Measurements from ENCODE around the gene SFT2D1. TPM values are rescaled to one million over a fixed set of nuclear protein-coding genes. Genes with fewer than 3 reads are reported as not detected.

Gene SFT2D1
- total and polyA plus RNA-seq, 9 of the 15 experiments (the other 6 are each of a cell fraction or from before 2014, with no cell fraction given) = 54.4 to 140 (median 74.6) TPM

DNA sequence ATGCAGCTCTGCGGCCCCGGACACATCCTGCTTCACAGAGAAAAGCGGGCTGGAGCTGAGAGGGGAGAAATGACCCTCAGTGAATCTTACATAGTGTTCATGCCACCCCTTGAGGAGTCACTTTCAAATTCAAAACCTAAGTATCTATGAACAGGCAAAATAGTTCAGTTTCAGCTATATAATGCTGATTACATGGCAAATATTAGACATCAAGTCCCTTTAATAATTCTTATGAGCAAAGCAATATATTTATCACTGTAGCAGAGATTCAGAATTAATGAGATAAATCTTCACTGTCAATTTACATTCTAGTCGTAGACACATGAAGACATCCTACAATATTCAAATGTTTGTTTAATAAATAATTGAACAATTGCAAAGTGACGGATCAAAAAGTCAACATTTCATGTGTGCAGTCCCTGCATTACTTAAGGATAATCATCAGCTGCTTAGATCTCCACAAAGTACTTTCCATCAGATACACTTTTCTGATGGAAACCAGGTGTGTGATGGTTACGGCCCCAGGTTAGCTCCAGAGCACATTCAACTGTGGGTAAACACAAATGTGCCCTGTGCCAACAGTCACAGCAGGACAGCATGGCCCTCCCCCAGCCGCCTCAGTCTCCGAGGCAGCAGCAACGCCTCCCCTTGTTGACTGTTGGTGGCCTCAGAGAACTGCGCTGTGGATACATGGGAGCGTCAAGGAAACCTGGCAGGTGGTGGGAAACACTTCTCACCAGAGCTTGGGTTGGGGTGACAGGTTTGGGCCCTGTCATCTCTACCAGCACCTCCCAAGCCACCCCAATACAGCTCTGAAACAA lies 33.4 kb downstream of the SFT2D1 start (continued):
- TF ChIP-seq, protein P1, sequence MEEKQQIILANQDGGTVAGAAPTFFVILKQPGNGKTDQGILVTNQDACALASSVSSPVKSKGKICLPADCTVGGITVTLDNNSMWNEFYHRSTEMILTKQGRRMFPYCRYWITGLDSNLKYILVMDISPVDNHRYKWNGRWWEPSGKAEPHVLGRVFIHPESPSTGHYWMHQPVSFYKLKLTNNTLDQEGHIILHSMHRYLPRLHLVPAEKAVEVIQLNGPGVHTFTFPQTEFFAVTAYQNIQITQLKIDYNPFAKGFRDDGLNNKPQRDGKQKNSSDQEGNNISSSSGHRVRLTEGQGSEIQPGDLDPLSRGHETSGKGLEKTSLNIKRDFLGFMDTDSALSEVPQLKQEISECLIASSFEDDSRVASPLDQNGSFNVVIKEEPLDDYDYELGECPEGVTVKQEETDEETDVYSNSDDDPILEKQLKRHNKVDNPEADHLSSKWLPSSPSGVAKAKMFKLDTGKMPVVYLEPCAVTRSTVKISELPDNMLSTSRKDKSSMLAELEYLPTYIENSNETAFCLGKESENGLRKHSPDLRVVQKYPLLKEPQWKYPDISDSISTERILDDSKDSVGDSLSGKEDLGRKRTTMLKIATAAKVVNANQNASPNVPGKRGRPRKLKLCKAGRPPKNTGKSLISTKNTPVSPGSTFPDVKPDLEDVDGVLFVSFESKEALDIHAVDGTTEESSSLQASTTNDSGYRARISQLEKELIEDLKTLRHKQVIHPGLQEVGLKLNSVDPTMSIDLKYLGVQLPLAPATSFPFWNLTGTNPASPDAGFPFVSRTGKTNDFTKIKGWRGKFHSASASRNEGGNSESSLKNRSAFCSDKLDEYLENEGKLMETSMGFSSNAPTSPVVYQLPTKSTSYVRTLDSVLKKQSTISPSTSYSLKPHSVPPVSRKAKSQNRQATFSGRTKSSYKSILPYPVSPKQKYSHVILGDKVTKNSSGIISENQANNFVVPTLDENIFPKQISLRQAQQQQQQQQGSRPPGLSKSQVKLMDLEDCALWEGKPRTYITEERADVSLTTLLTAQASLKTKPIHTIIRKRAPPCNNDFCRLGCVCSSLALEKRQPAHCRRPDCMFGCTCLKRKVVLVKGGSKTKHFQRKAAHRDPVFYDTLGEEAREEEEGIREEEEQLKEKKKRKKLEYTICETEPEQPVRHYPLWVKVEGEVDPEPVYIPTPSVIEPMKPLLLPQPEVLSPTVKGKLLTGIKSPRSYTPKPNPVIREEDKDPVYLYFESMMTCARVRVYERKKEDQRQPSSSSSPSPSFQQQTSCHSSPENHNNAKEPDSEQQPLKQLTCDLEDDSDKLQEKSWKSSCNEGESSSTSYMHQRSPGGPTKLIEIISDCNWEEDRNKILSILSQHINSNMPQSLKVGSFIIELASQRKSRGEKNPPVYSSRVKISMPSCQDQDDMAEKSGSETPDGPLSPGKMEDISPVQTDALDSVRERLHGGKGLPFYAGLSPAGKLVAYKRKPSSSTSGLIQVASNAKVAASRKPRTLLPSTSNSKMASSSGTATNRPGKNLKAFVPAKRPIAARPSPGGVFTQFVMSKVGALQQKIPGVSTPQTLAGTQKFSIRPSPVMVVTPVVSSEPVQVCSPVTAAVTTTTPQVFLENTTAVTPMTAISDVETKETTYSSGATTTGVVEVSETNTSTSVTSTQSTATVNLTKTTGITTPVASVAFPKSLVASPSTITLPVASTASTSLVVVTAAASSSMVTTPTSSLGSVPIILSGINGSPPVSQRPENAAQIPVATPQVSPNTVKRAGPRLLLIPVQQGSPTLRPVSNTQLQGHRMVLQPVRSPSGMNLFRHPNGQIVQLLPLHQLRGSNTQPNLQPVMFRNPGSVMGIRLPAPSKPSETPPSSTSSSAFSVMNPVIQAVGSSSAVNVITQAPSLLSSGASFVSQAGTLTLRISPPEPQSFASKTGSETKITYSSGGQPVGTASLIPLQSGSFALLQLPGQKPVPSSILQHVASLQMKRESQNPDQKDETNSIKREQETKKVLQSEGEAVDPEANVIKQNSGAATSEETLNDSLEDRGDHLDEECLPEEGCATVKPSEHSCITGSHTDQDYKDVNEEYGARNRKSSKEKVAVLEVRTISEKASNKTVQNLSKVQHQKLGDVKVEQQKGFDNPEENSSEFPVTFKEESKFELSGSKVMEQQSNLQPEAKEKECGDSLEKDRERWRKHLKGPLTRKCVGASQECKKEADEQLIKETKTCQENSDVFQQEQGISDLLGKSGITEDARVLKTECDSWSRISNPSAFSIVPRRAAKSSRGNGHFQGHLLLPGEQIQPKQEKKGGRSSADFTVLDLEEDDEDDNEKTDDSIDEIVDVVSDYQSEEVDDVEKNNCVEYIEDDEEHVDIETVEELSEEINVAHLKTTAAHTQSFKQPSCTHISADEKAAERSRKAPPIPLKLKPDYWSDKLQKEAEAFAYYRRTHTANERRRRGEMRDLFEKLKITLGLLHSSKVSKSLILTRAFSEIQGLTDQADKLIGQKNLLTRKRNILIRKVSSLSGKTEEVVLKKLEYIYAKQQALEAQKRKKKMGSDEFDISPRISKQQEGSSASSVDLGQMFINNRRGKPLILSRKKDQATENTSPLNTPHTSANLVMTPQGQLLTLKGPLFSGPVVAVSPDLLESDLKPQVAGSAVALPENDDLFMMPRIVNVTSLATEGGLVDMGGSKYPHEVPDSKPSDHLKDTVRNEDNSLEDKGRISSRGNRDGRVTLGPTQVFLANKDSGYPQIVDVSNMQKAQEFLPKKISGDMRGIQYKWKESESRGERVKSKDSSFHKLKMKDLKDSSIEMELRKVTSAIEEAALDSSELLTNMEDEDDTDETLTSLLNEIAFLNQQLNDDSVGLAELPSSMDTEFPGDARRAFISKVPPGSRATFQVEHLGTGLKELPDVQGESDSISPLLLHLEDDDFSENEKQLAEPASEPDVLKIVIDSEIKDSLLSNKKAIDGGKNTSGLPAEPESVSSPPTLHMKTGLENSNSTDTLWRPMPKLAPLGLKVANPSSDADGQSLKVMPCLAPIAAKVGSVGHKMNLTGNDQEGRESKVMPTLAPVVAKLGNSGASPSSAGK (IDR thresholded peaks at IDR 0.05) = peak; percentile 35; the same call in 1 of the 2 replicates
- no peak for TF ChIP-seq MECOM (CRISPR knock-in tag; IDR thresholded peaks at IDR 0.05)
